Mesenchymal stem cell (in vitro differentiated cells and primary cell): ENCODE data around the gene OR1N1.

Source experiments
- DNase-seq: peaks from one replicate; pipeline ENCODE4 v3.0.0-alpha.2; 2013
- H2AFZ ChIP-seq: one replicate; pipeline ENCODE4 v1.6.1; 2013; ENCODE audit warnings: low read depth, mild to moderate bottlenecking, control low read depth, inconsistent platforms, low read length, moderate library complexity
- H2AK5ac ChIP-seq: 2 replicates; pipeline ENCODE4 v1.6.1; 2013; ENCODE audit warnings: low read length, moderate library complexity, mild to moderate bottlenecking, inconsistent platforms; ENCODE audit not compliant: severe bottlenecking
- H2BK120ac ChIP-seq: one replicate; pipeline ENCODE4 v1.6.1; 2013; ENCODE audit warnings: low read depth, mild to moderate bottlenecking, inconsistent platforms, low read length, moderate library complexity
- H2BK12ac ChIP-seq, 2 experiments: one replicate each; pipeline ENCODE4 v1.6.1; 2013; ENCODE audit warnings: inconsistent platforms in 2 of 2, low read length in 2 of 2, mild to moderate bottlenecking in 2 of 2, moderate library complexity in 2 of 2, control low read depth in 1 of 2
- H2BK15ac ChIP-seq: one replicate; pipeline ENCODE4 v1.6.1; 2013; ENCODE audit warnings: mild to moderate bottlenecking, low read depth, inconsistent platforms; ENCODE audit not compliant: poor library complexity, severe bottlenecking
- H2BK5ac ChIP-seq: 2 replicates; pipeline ENCODE4 v1.6.1; 2013; ENCODE audit warnings: low read depth, mild to moderate bottlenecking, low read length, control low read depth, inconsistent platforms; ENCODE audit not compliant: poor library complexity, severe bottlenecking
- H3K14ac ChIP-seq, 2 experiments: one replicate each; pipeline ENCODE4 v1.6.1; 2013; ENCODE audit warnings: inconsistent platforms in 2 of 2, low read length in 2 of 2, control low read depth in 1 of 2, mild to moderate bottlenecking in 1 of 2, moderate library complexity in 1 of 2
- H3K18ac ChIP-seq, 2 experiments: one replicate each; pipeline ENCODE4 v1.6.1; 2013; ENCODE audit warnings: inconsistent platforms in 2 of 2, low read length in 2 of 2, control low read depth in 1 of 2, low read depth in 1 of 2, mild to moderate bottlenecking in 1 of 2
- H3K23ac ChIP-seq, 2 experiments: one replicate each; pipeline ENCODE4 v1.6.1; 2013; ENCODE audit warnings: inconsistent platforms in 2 of 2, low read length in 2 of 2, mild to moderate bottlenecking in 2 of 2, moderate library complexity in 2 of 2, control low read depth in 1 of 2
- H3K27ac ChIP-seq: 2 replicates; pipeline ENCODE4 v1.5.1; 2013; ENCODE audit warnings: mild to moderate bottlenecking, moderate library complexity, low read length, control low read depth, inconsistent platforms; ENCODE audit not compliant: poor library complexity, severe bottlenecking
- H3K27me3 ChIP-seq, 2 experiments: 2 replicates each; pipeline versions ENCODE4 v1.6.1 to v1.7.0; 2013; ENCODE audit warnings: low read length in 2 of 2, mild to moderate bottlenecking in 2 of 2, moderate library complexity in 2 of 2, control low read depth in 1 of 2, inconsistent platforms in 1 of 2; ENCODE audit not compliant: control insufficient read depth in 1 of 2, insufficient read depth in 1 of 2
- H3K36me3 ChIP-seq, 2 experiments: 2 replicates each; pipeline versions ENCODE4 v1.6.1 to v1.7.0; 2013; ENCODE audit warnings: low read length in 2 of 2, control low read depth in 1 of 2, inconsistent platforms in 1 of 2, low read depth in 1 of 2, mild to moderate bottlenecking in 1 of 2; ENCODE audit not compliant: insufficient read depth in 2 of 2, control insufficient read depth in 1 of 2
- H3K4ac ChIP-seq, 2 experiments: one replicate each; pipeline ENCODE4 v1.6.1; 2013; ENCODE audit warnings: inconsistent platforms in 2 of 2, low read length in 2 of 2, mild to moderate bottlenecking in 2 of 2, moderate library complexity in 2 of 2, control low read depth in 1 of 2, low read depth in 1 of 2
- H3K4me1 ChIP-seq: 2 replicates; pipeline ENCODE4 v1.6.1; 2013; ENCODE audit warnings: low read depth, low read length, control low read depth; ENCODE audit not compliant: control insufficient read depth, insufficient read depth
- H3K4me2 ChIP-seq: 2 replicates; pipeline ENCODE4 v1.6.1; 2013; ENCODE audit warnings: low read length, mild to moderate bottlenecking, inconsistent platforms; ENCODE audit not compliant: poor library complexity, severe bottlenecking
- H3K4me3 ChIP-seq, 2 experiments: 2 replicates each; pipeline versions ENCODE4 v1.5.1 to v1.7.0; 2013; ENCODE audit warnings: low read length in 2 of 2, mild to moderate bottlenecking in 2 of 2, control low read depth in 1 of 2, low read depth in 1 of 2; ENCODE audit not compliant: insufficient read depth in 1 of 2
- H3K79me1 ChIP-seq: replicated peaks from 2 replicates; pipeline ENCODE4 v1.6.1; 2013; ENCODE audit warnings: mild to moderate bottlenecking, control low read depth, low read length, inconsistent platforms; ENCODE audit not compliant: poor library complexity, severe bottlenecking
- H3K9ac ChIP-seq: 2 replicates; pipeline ENCODE4 v1.7.0; 2013; ENCODE audit warnings: mild to moderate bottlenecking, low read length, moderate library complexity
- H3K9me3 ChIP-seq: 2 replicates; pipeline ENCODE4 v1.7.0; 2013; ENCODE audit warnings: mild to moderate bottlenecking, low read length; ENCODE audit not compliant: control insufficient read depth
- H4K8ac ChIP-seq: one replicate; pipeline ENCODE4 v1.6.1; 2013; ENCODE audit warnings: inconsistent platforms, mild to moderate bottlenecking, low read length, moderate library complexity
- H4K91ac ChIP-seq: one replicate; pipeline ENCODE4 v1.6.1; 2013; ENCODE audit warnings: mild to moderate bottlenecking, low read length, inconsistent platforms
- WGBS: methylation state at CpG from one replicate; pipeline ENCODE4 v1.1.7; 2013; ENCODE audit warnings: mixed read lengths; 5-methylcytosine and 5-hydroxymethylcytosine counted together

Gene OR1N1

GRCh38 chr9:122526602-122527001, 491 bp downstream of the OR1N1 start:
- Histone ChIP-seq H2AK5ac (no peak overlapping the region), H3K9me3 (no peaks in the 10 kb centered on the region), H2BK12ac (no peak overlapping the region), H2BK120ac (no peak overlapping the region), H3K27ac (no peak overlapping the region), H2BK15ac (no peak overlapping the region), H4K8ac (no peak overlapping the region), H2AFZ (no peak overlapping the region), H3K36me3 (no peaks in the 10 kb centered on the region), H3K4me3 (no peak overlapping the region), H4K91ac (no peak overlapping the region), H3K79me1 (no peaks in the 10 kb centered on the region), H3K4me1 (no peaks in the 10 kb centered on the region), H3K27me3 (peaks cover 0 to 9% of the 10 kb centered on the region in 2 experiments), H3K23ac (no peak overlapping the region), H3K4ac (no peak overlapping the region), H2BK5ac (no peak overlapping the region), H3K18ac (no peak overlapping the region), H3K9ac (no peak overlapping the region), H3K4me2 (no peak overlapping the region), H3K14ac (no peak overlapping the region)
- 62% methylated on average over 10 of the region's 10 CpGs for WGBS
- no peak for DNase-seq

GRCh38 chr9:122519376-122519775, 7.7 kb downstream of the OR1N1 start:
- H2BK12ac ChIP-seq = no peak overlapping the region
- H3K23ac ChIP-seq = no peak overlapping the region
- H3K27me3 ChIP-seq = peaks cover 0 to 22% of the 10 kb centered on the region in 2 experiments
- no peak overlapping the region for H3K18ac ChIP-seq
- no peak overlapping the region for H2AK5ac ChIP-seq
- no peak overlapping the region for H4K91ac ChIP-seq
- DNase-seq = no peak
- no peaks in the 10 kb centered on the region for H3K79me1 ChIP-seq
- no peak overlapping the region for H3K4ac ChIP-seq
- no peak overlapping the region for H3K4me2 ChIP-seq
- no peak overlapping the region for H2BK15ac ChIP-seq
- H3K36me3 ChIP-seq = peaks cover 0 to 10% of the 10 kb centered on the region in 2 experiments
- H2AFZ ChIP-seq = no peak overlapping the region
- no peaks in the 10 kb centered on the region for H3K4me1 ChIP-seq
- H3K4me3 ChIP-seq = no peak overlapping the region
- H2BK5ac ChIP-seq = no peak overlapping the region
- WGBS = 79% methylated on average over 3 of the region's 3 CpGs
- H3K9ac ChIP-seq = no peak overlapping the region
- no peak overlapping the region for H3K27ac ChIP-seq
- no peaks in the 10 kb centered on the region for H3K9me3 ChIP-seq
- no peak overlapping the region for H3K14ac ChIP-seq
- no peak overlapping the region for H2BK120ac ChIP-seq
- H4K8ac ChIP-seq = no peak overlapping the region

- Histone ChIP-seq H3K4me2 (no peak within 1 kb of the TSS), H4K91ac (no peak within 1 kb of the TSS), H3K27ac (no peak within 1 kb of the TSS), H3K36me3 (peaks cover 0 to 10% of the 10 kb centered on the region in 2 experiments), H3K4ac (no peak within 1 kb of the TSS), H3K23ac (no peak within 1 kb of the TSS), H3K14ac (no peak within 1 kb of the TSS), H2AFZ (no peak within 1 kb of the TSS), H2AK5ac (no peak within 1 kb of the TSS), H3K4me1 (no peaks in the 10 kb centered on the region), H2BK12ac (no peak within 1 kb of the TSS), H3K9ac (no peak within 1 kb of the TSS), H2BK5ac (no peak within 1 kb of the TSS), H3K79me1 (no peaks in the 10 kb centered on the region), H2BK15ac (no peak within 1 kb of the TSS), H4K8ac (no peak within 1 kb of the TSS), H3K9me3 (no peaks in the 10 kb centered on the region), H3K18ac (no peak within 1 kb of the TSS), H3K27me3 (peaks cover 0 to 22% of the 10 kb centered on the region in 2 experiments), H3K4me3 (no peak within 1 kb of the TSS), H2BK120ac (no peak within 1 kb of the TSS)
- 78% methylated on average over 3 of the region's 4 CpGs for WGBS
- DNase-seq = no peak
Measured at GRCh38 chr9:122518841-122519240, 8.3 kb downstream of the OR1N1 start, which contains the start of gene OR1J4. Gene OR1J4 (plus strand): TSS chr9:122519141. CDS start chr9:122519141, 0 bp downstream.

- Histone ChIP-seq H2BK12ac (no peak overlapping the region), H4K91ac (no peak overlapping the region), H3K4ac (no peak overlapping the region), H2BK120ac (no peak overlapping the region), H3K9me3 (no peaks in the 10 kb centered on the region), H3K36me3 (peaks cover 0 to 10% of the 10 kb centered on the region in 2 experiments), H4K8ac (no peak overlapping the region), H3K23ac (no peak overlapping the region), H2BK15ac (no peak overlapping the region), H3K14ac (no peak overlapping the region), H3K4me1 (no peaks in the 10 kb centered on the region), H3K4me3 (no peak overlapping the region), H3K27ac (no peak overlapping the region), H3K18ac (no peak overlapping the region), H3K9ac (no peak overlapping the region), H3K27me3 (peaks cover 0 to 22% of the 10 kb centered on the region in 2 experiments), H3K4me2 (no peak overlapping the region), H2BK5ac (no peak overlapping the region), H3K79me1 (no peaks in the 10 kb centered on the region), H2AK5ac (no peak overlapping the region), H2AFZ (no peak overlapping the region)
- WGBS = 51% methylated on average over 2 of the region's 2 CpGs
- DNase-seq = no peak
Measured at GRCh38 chr9:122518226-122518625, 8.9 kb downstream of the OR1N1 start.
